Neural crest cell (in vitro differentiated cells): ENCODE results near the gene TM4SF1. TPM values are rescaled to one million over a fixed set of nuclear protein-coding genes. Genes with fewer than 3 reads are reported as not detected.

Experiments used
- DNase-seq: peaks from one replicate; pipeline ENCODE4 v3.0.0; 2021; ENCODE audit warnings: low read depth, mixed read lengths, low spot score
- H3K27ac Mint-ChIP-seq: one replicate; pipeline ENCODE4 v1.8.0; 2021; ENCODE audit warnings: mild to moderate bottlenecking, mixed read lengths; ENCODE audit not compliant: unreplicated experiment
- H3K27me3 Mint-ChIP-seq: 2 replicates; pipeline ENCODE4 v1.8.0; 2021; ENCODE audit warnings: low read depth, mild to moderate bottlenecking, mixed read lengths
- H3K36me3 Mint-ChIP-seq: 2 replicates; pipeline ENCODE4 v1.8.0; 2021; ENCODE audit warnings: low read depth, mild to moderate bottlenecking, mixed read lengths
- H3K4me1 Mint-ChIP-seq: 2 replicates; pipeline ENCODE4 v1.8.0; 2021; ENCODE audit warnings: mixed read lengths
- H3K4me3 Mint-ChIP-seq: one replicate; pipeline ENCODE4 v1.8.0; 2021; ENCODE audit warnings: mild to moderate bottlenecking, mixed read lengths
- H3K9me3 Mint-ChIP-seq: 2 replicates; pipeline ENCODE4 v1.8.0; 2021; ENCODE audit warnings: mixed read lengths
- CTCF ChIP-seq: fragments of 200-600 bp; sonication (generic); conservative IDR thresholded peaks from 2 replicates; pipeline ENCODE4 v1.5.0; 2021; ENCODE audit warnings: antibody characterized with exemption, mild to moderate bottlenecking
- total RNA-seq: library from RNA; stranded (reverse); gene quantifications from 2 replicates; pipeline ENCODE4 v1.2.1, GENCODE V29; 2021

Gene TM4SF1
- total RNA-seq, 1 donor from 2014 or later: not detected

GRCh38 chr3:149409351-149409750, 31.9 kb upstream of the TM4SF1 start:
- Mint-ChIP-seq H3K36me3 (no peaks in the 10 kb centered on the region), H3K4me3 (no peak overlapping the region), H3K27me3 (no peaks in the 10 kb centered on the region), H3K4me1 (no peaks in the 10 kb centered on the region), H3K9me3 (no peaks in the 10 kb centered on the region), H3K27ac (no peak overlapping the region)
- TF ChIP-seq CTCF: no peak
- no peak for DNase-seq

GRCh38 chr3:149407898-149408297, 30.4 kb upstream of the TM4SF1 start:
- Mint-ChIP-seq H3K27me3 (no peaks in the 10 kb centered on the region), H3K4me1 (no peaks in the 10 kb centered on the region), H3K4me3 (no peak overlapping the region), H3K36me3 (no peaks in the 10 kb centered on the region), H3K9me3 (no peaks in the 10 kb centered on the region), H3K27ac (no peak overlapping the region)
- no peak for DNase-seq
- TF ChIP-seq CTCF: no peak

DNA sequence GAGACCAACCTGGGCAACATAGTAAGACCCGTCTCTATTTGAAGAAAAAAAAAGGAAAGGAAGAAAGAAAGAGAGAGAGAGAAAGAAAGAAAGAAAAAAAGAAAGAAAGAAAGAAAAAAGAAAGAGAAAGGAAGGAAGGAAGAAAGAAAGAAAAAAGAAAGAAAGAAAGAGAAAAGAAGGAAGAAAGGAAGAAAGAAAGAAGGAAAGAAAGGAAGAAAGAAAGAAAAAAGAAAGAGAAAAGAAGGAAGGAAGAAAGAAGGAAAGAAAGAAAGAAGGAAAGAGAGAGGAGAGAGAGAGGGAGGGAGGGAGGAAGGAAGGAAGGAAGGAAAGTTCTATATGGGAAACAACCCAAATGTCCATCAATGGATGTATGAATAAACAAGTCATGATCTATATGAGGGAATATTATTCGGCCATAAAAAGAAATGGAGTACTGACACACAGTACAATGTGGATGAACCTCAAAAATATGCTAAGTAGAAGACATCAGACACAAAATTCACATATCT, 28.8 kb upstream of the TM4SF1 start:
- no peaks in the 10 kb centered on the region for H3K9me3 Mint-ChIP-seq

DNA sequence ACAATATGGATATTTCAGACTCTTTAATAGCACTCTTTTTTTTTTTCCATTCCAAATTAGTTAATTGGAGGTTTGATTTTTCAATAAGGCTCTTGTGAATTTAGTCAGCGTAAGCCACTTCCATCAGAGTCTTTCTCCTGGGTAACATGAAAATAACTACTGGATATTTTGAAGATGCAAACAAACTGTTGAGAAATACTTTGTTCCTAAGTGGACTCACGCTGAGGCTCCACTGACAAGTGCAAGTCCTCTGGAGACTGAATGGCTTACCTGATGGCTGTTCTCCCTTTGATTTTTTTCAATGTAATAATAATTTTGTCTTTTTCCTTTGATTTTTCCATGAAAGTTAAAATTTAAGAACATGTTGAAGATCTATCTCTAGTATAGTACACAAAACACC, 26.0 kb upstream of the TM4SF1 start:
- no peak for DNase-seq
- no peak overlapping the region for H3K27ac Mint-ChIP-seq
- peaks cover 3% of the 10 kb centered on the region for H3K9me3 Mint-ChIP-seq
- no peaks in the 10 kb centered on the region for H3K27me3 Mint-ChIP-seq
- TF ChIP-seq CTCF: no peak
- H3K4me3 Mint-ChIP-seq: no peak overlapping the region
- H3K4me1 Mint-ChIP-seq: no peaks in the 10 kb centered on the region
- no peaks in the 10 kb centered on the region for H3K36me3 Mint-ChIP-seq

More for the DNA sequence above, 28.8 kb upstream of the TM4SF1 start:
- no peak overlapping the region for H3K4me3 Mint-ChIP-seq
- H3K36me3 Mint-ChIP-seq: no peaks in the 10 kb centered on the region
- no peaks in the 10 kb centered on the region for H3K27me3 Mint-ChIP-seq
- H3K4me1 Mint-ChIP-seq: no peaks in the 10 kb centered on the region
- TF ChIP-seq CTCF: no peak
- no peak for DNase-seq
- no peak overlapping the region for H3K27ac Mint-ChIP-seq

DNA sequence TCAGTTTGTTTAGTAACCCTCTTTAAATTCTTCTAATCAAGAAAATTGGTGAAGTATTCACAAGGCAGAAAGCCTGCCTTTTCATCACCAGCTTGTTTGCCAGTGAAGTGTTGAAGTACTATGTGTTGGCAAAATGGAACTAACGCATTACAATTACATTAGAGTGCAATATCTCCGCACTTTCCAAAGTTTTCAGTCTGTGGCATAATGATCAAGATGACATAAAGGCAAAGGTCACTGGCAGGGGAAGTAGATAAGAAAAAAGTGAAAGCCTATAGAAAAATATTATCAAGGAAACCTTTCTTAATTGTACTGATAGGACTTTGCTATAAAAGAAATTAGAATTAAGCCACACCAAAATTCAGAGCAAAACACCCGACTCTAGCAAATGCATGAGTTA, 25.0 kb upstream of the TM4SF1 start:
- Mint-ChIP-seq H3K36me3 (no peaks in the 10 kb centered on the region), H3K4me3 (no peak overlapping the region), H3K27ac (no peak overlapping the region), H3K9me3 (peaks cover 3% of the 10 kb centered on the region), H3K27me3 (no peaks in the 10 kb centered on the region), H3K4me1 (no peaks in the 10 kb centered on the region)
- no peak for DNase-seq
- TF ChIP-seq CTCF: no peak

DNA sequence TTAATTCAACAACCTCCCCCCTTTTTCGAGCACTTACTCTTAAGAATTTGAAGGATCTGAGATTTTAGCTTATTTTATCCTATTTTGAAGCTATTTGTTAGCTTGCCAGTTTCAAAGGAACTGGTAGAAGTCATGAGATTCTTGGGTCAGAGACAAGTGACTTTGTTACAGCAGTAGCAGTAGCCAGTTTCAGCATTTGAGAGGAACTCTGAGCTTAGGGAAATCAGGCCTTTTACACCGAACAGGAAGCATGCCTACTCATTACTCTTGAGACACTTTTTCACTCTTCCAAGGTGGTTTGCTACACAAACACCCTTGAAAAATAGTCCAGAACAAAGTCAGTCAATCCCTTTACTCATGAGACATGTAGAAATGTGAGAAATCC, 24.5 kb upstream of the TM4SF1 start:
- Mint-ChIP-seq H3K9me3 (peaks cover 3% of the 10 kb centered on the region), H3K27me3 (no peaks in the 10 kb centered on the region), H3K27ac (no peak overlapping the region), H3K4me1 (no peaks in the 10 kb centered on the region), H3K4me3 (no peak overlapping the region), H3K36me3 (no peaks in the 10 kb centered on the region)
- TF ChIP-seq CTCF: no peak
- no peak for DNase-seq
